Keratinocyte (primary cell): Measurements from ENCODE around the gene EPHB1. TPM values are rescaled to one million over a fixed set of nuclear protein-coding genes. Genes with fewer than 3 reads are reported as not detected.

Experiments used
- DNase-seq: peaks from one replicate; pipeline ENCODE4 v3.0.0-alpha.2; 2011; ENCODE audit warnings: low read depth, missing footprints, low spot score
- FAIRE-seq: peaks from 2 replicates; lab custom pipeline; 2011; peaks lifted over from hg19 to GRCh38; lab: Jason Lieb, UNC
- H2AFZ ChIP-seq: 2 replicates; pipeline ENCODE4 v1.6.0; 2012; ENCODE audit warnings: low read length, control low read depth, inconsistent platforms; ENCODE audit not compliant: control insufficient read depth
- H3K27ac ChIP-seq: 2 replicates; pipeline ENCODE4 v1.5.1; 2011; ENCODE audit warnings: low read length; ENCODE audit not compliant: control insufficient read depth, insufficient read depth
- H3K27me3 ChIP-seq: 3 replicates; pipeline ENCODE4 v1.6.0; 2011; ENCODE audit warnings: low read length; ENCODE audit not compliant: control insufficient read depth, insufficient read depth; ENCODE audit errors: extremely low read depth
- H3K36me3 ChIP-seq, 2 experiments: 2 replicates in 1 of 2; 3 replicates in 1 of 2; pipeline ENCODE4 v1.5.1; 2011; ENCODE audit warnings: low read length in 2 of 2, mild to moderate bottlenecking in 1 of 2; ENCODE audit not compliant: control insufficient read depth in 2 of 2, insufficient read depth in 2 of 2; ENCODE audit errors: extremely low read depth in 1 of 2
- H3K4me1 ChIP-seq: 3 replicates; pipeline ENCODE4 v1.5.1; 2011; ENCODE audit warnings: low read length; ENCODE audit not compliant: control insufficient read depth, insufficient read depth; ENCODE audit errors: extremely low read depth
- H3K4me2 ChIP-seq: 3 replicates; pipeline ENCODE4 v1.6.0; 2011; ENCODE audit warnings: low read depth, low read length; ENCODE audit not compliant: control insufficient read depth, insufficient read depth; ENCODE audit errors: extremely low read depth
- H3K4me3 ChIP-seq, 3 experiments: fragments of 200-600 bp in 1 of 3; sonication (generic) in 1 of 3; 2 replicates in 2 of 3; 3 replicates in 1 of 3; pipeline ENCODE4 v1.5.1; 2011 to 2016; ENCODE audit warnings: low read length in 3 of 3, mild to moderate bottlenecking in 3 of 3, control low read depth in 2 of 3, inconsistent platforms in 1 of 3, low read depth in 1 of 3, mixed read lengths in 1 of 3, mixed run types in 1 of 3, moderate library complexity in 1 of 3; ENCODE audit not compliant: control insufficient read depth in 2 of 3, insufficient read depth in 2 of 3; ENCODE audit errors: extremely low read depth in 1 of 3
- H3K79me2 ChIP-seq: 2 replicates; pipeline ENCODE4 v1.6.0; 2012; ENCODE audit warnings: low read length; ENCODE audit not compliant: control insufficient read depth, insufficient read depth
- H3K9ac ChIP-seq: 3 replicates; pipeline ENCODE4 v1.6.0; 2011; ENCODE audit warnings: low read length; ENCODE audit not compliant: control insufficient read depth, insufficient read depth; ENCODE audit errors: extremely low read depth
- H3K9me1 ChIP-seq: 3 replicates; pipeline ENCODE4 v1.6.0; 2011; ENCODE audit warnings: low read length; ENCODE audit not compliant: control insufficient read depth, insufficient read depth; ENCODE audit errors: extremely low read depth
- H3K9me3 ChIP-seq: 2 replicates; pipeline ENCODE4 v1.5.1; 2012; ENCODE audit warnings: low read depth, low read length; ENCODE audit not compliant: control insufficient read depth
- H4K20me1 ChIP-seq: 3 replicates; pipeline ENCODE4 v1.6.0; 2011; ENCODE audit warnings: low read length; ENCODE audit not compliant: control insufficient read depth, insufficient read depth; ENCODE audit errors: extremely low read depth
- EZH2 ChIP-seq: IDR thresholded peaks from one replicate; pipeline ENCODE4 v1.6.1; 2012; ENCODE audit warnings: inconsistent platforms, mild to moderate bottlenecking, low read length, moderate library complexity
- dilution Hi-C: fragments of 300-500 bp; cut with MboI; formaldehyde crosslinking; loops from one replicate; pipeline ENCODE4 v1.7.0; 2020; ENCODE audit warnings: low sequenced_read_pairs; ENCODE audit not compliant: extremely low pct_ligation_motif_present
- polyA plus RNA-seq, 5 experiments: library from polyadenylated mRNA; depleted of rRNA in 3 of 5; stranded (reverse) in 3 of 5; stranded (forward) in 1 of 5; unstranded in 1 of 5; fragments of >200 nt; gene quantifications; 1 replicate in 1 of 5; 2 replicates in 3 of 5; 3 replicates in 1 of 5; pipeline versions ENCODE4 v1.2.1 to v1.2.3, GENCODE V29; 2011 to 2012; ENCODE audit warnings: missing spikeins in 2 of 5, low read depth in 1 of 5, low replicate concordance in 1 of 5
- TF ChIP-seq, protein P1 (sequence below), 3 experiments: IDR thresholded peaks in 1 of 3; conservative IDR thresholded peaks in 1 of 3; optimal IDR thresholded peaks in 1 of 3; 2 replicates in 2 of 3; 3 replicates in 1 of 3; pipeline versions ENCODE3 to v1.5.1; 2011; ENCODE audit warnings: low read length in 3 of 3, mild to moderate bottlenecking in 3 of 3, moderate library complexity in 2 of 3, control low read depth in 1 of 3, inconsistent platforms in 1 of 3; ENCODE audit not compliant: insufficient read depth in 2 of 3; ENCODE audit errors: extremely low read depth in 1 of 3

Gene EPHB1
- polyA plus RNA-seq, 1 donor (not counting 4 experiments of a cell fraction or from before 2014, with no cell fraction given), result 0.01 TPM

- Histone ChIP-seq H3K9ac (no peak overlapping the region), H3K4me3 (no peak overlapping the region), H3K36me3 (no peaks in the 10 kb centered on the region), H3K9me1 (no peaks in the 10 kb centered on the region), H3K4me2 (no peak overlapping the region), H3K79me2 (no peaks in the 10 kb centered on the region), H4K20me1 (no peaks in the 10 kb centered on the region), H3K27me3 (no peaks in the 10 kb centered on the region), H3K4me1 (no peaks in the 10 kb centered on the region), H2AFZ (no peak overlapping the region), H3K9me3 (no peaks in the 10 kb centered on the region), H3K27ac (no peak overlapping the region)
- dilution Hi-C loops, result no loop called here
- TF ChIP-seq EZH2, result no peak
- TF ChIP-seq, protein P1, sequence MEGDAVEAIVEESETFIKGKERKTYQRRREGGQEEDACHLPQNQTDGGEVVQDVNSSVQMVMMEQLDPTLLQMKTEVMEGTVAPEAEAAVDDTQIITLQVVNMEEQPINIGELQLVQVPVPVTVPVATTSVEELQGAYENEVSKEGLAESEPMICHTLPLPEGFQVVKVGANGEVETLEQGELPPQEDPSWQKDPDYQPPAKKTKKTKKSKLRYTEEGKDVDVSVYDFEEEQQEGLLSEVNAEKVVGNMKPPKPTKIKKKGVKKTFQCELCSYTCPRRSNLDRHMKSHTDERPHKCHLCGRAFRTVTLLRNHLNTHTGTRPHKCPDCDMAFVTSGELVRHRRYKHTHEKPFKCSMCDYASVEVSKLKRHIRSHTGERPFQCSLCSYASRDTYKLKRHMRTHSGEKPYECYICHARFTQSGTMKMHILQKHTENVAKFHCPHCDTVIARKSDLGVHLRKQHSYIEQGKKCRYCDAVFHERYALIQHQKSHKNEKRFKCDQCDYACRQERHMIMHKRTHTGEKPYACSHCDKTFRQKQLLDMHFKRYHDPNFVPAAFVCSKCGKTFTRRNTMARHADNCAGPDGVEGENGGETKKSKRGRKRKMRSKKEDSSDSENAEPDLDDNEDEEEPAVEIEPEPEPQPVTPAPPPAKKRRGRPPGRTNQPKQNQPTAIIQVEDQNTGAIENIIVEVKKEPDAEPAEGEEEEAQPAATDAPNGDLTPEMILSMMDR (optimal IDR thresholded peaks at IDR 0.05 in 1 of 3, IDR thresholded peaks at IDR 0.05 in 1 of 3, conservative IDR thresholded peaks at IDR 0.05 in 1 of 3; ENCODE audit: extremely low read depth in 1 of 3, insufficient read depth in 2 of 3, low read length in 3 of 3), result no peak
- FAIRE-seq (no peak), DNase-seq (no peak)
Observed at GRCh38 chr3:135106445-135106844, 311.4 kb downstream of the EPHB1 start.

DNA sequence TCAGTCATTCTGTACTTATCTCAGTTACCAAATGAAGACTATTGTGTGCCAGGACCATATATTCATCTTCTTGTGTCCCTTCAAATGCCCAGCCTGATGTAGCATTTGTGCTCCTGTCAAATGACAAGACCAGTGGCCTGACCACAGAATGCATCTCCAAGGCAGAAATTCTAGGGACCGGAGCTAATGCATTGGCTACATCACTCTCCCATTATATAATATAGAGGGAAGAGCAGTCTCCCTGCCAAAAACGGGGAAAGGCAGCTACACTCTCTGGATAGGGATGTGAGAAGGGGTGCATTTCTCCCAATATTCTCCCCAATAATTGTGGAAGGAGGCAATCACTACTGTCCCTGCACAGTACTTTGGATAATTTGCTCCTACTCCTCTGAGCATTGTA, 312.0 kb downstream of the EPHB1 start:
- no peaks in the 10 kb centered on the region for H3K36me3 ChIP-seq
- no peak overlapping the region for H3K4me3 ChIP-seq
- H3K79me2 ChIP-seq, result no peaks in the 10 kb centered on the region
- H3K4me2 ChIP-seq, result no peak overlapping the region
- H3K9me1 ChIP-seq, result no peaks in the 10 kb centered on the region
- dilution Hi-C loops, result no loop called here
- no peak for DNase-seq
- no peaks in the 10 kb centered on the region for H4K20me1 ChIP-seq
- no peaks in the 10 kb centered on the region for H3K27me3 ChIP-seq
- no peaks in the 10 kb centered on the region for H3K4me1 ChIP-seq
- no peaks in the 10 kb centered on the region for H3K9me3 ChIP-seq
- H3K9ac ChIP-seq, result no peak overlapping the region
- no peak overlapping the region for H2AFZ ChIP-seq
- H3K27ac ChIP-seq, result no peak overlapping the region
- TF ChIP-seq, protein P1 (optimal IDR thresholded peaks at IDR 0.05 in 1 of 3, IDR thresholded peaks at IDR 0.05 in 1 of 3, conservative IDR thresholded peaks at IDR 0.05 in 1 of 3; ENCODE audit: extremely low read depth in 1 of 3, insufficient read depth in 2 of 3, low read length in 3 of 3), result no peak
- TF ChIP-seq EZH2, result no peak
- FAIRE-seq, result no peak
